ENCODE measurements around the gene DIO3. TPM values are rescaled to one million over a fixed set of nuclear protein-coding genes. Genes with fewer than 3 reads are reported as not detected.

The DIO3 gene
- total RNA-seq, 1 experiment from 2014 or later = 0.26 TPM

DNA sequence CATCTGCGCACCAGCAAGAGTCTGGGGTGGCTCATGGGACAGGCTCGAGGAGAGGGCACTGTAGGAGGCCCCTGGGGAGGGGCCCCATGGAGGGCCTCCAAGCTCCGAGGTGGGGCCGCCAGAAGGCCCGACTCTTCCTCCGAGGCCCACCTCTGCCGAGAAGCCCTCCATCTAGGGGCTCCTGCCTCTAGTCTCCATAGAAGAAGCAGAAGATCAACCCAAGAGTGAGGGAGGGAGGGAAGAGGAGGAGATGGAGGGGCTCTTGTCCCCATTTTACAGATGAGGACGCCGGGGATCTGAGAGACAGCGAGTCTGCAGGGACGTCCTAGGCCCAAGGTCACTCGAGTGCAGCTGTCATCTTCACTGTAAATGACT lies 41.2 kb downstream of the DIO3 start:
- TF ChIP-seq, protein P1, sequence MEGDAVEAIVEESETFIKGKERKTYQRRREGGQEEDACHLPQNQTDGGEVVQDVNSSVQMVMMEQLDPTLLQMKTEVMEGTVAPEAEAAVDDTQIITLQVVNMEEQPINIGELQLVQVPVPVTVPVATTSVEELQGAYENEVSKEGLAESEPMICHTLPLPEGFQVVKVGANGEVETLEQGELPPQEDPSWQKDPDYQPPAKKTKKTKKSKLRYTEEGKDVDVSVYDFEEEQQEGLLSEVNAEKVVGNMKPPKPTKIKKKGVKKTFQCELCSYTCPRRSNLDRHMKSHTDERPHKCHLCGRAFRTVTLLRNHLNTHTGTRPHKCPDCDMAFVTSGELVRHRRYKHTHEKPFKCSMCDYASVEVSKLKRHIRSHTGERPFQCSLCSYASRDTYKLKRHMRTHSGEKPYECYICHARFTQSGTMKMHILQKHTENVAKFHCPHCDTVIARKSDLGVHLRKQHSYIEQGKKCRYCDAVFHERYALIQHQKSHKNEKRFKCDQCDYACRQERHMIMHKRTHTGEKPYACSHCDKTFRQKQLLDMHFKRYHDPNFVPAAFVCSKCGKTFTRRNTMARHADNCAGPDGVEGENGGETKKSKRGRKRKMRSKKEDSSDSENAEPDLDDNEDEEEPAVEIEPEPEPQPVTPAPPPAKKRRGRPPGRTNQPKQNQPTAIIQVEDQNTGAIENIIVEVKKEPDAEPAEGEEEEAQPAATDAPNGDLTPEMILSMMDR (conservative IDR thresholded peaks at IDR 0.05) = no peak
- TF ChIP-seq EZH2 (IDR thresholded peaks at IDR 0.05; ENCODE audit: low read depth) = no peak
- ChIA-PET CTCF (no interaction called here), POLR2A (ENCODE audit: unreplicated experiment) (no interaction called here)
- no peaks in the 10 kb centered on the region for H4K20me1 ChIP-seq (ENCODE audit: insufficient read depth)
- H3K9me2 ChIP-seq (ENCODE audit: insufficient read depth) = no peaks in the 10 kb centered on the region
- H3K36me3 ChIP-seq (ENCODE audit: low read depth) = no peaks in the 10 kb centered on the region
- H3K4me2 ChIP-seq = no peak overlapping the region
- H3K27me3 ChIP-seq (ENCODE audit: insufficient read depth, low read depth) = peaks cover 16% of the 10 kb centered on the region; the same call in 1 of the 2 replicates
- no peaks in the 10 kb centered on the region for H3K4me1 ChIP-seq (replicated peaks; ENCODE audit: insufficient read depth)
- no peaks in the 10 kb centered on the region for H3K9me3 ChIP-seq (ENCODE audit: insufficient read depth, low read depth)
- intact Hi-C loops (cut with micrococcal nuclease; ENCODE audit: unreplicated experiment) = no loop called here
- H3K27ac ChIP-seq = no peak overlapping the region
- no peak overlapping the region for H2AFZ ChIP-seq
- no peak overlapping the region for H3K4me3 ChIP-seq
- no peaks in the 10 kb centered on the region for H3F3A ChIP-seq (ENCODE audit: insufficient read depth, low read depth)
- DNase-seq = no peak
- BruUV-seq (replicated peaks) = no TSS peak
- no peaks in the 10 kb centered on the region for H3K79me2 ChIP-seq (ENCODE audit: low read depth)

DNA sequence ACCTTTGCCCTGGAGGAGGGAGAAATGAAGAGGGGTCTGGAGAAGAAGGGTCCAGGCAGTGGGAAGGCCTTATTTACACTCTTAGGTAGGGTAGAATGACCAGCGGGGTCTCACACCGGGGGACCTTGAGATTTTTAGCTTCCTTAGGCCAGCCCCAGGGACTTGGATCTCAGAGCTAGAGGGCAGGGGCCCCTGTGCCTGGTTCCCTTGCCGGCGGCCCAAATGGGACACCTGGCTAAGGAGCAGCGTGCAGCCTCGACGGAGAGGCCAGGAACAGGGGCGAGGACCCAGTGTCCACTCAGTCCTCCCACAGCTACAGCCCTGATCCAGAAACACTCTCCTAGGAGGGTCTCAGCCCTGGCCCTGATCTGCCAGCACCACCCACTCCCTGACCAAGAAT lies 41.8 kb downstream of the DIO3 start:
- intact Hi-C loops (cut with micrococcal nuclease; ENCODE audit: unreplicated experiment) = no loop called here
- POLR2A ChIA-PET (ENCODE audit: unreplicated experiment) = interaction anchor here (0.5 to 0.6 kb wide), 2 partner anchors 18 to 230 kb away, joined by 7 to 18 read pairs; no protein-coding TSS in a partner anchor

GRCh38 chr14:101604228-101604934 lies 43.1 kb downstream of the DIO3 start:
- Histone ChIP-seq H3K4me3 (no peak overlapping the region), H3K4me1 (replicated peaks; ENCODE audit: insufficient read depth) (no peaks in the 10 kb centered on the region), H3K79me2 (ENCODE audit: low read depth) (no peaks in the 10 kb centered on the region), H3K27ac (no peak overlapping the region), H2AFZ (no peak overlapping the region), H3K36me3 (ENCODE audit: low read depth) (no peaks in the 10 kb centered on the region), H3F3A (ENCODE audit: insufficient read depth, low read depth) (no peaks in the 10 kb centered on the region), H3K9me2 (ENCODE audit: insufficient read depth) (no peaks in the 10 kb centered on the region), H3K27me3 (ENCODE audit: insufficient read depth, low read depth) (peaks cover 16% of the 10 kb centered on the region; the same call in 1 of the 2 replicates), H4K20me1 (ENCODE audit: insufficient read depth) (no peaks in the 10 kb centered on the region), H3K9me3 (ENCODE audit: insufficient read depth, low read depth) (no peaks in the 10 kb centered on the region), H3K4me2 (no peak overlapping the region)
- DNase-seq = no peak
- ChIA-PET POLR2A (ENCODE audit: unreplicated experiment) (interaction anchor here (0.5 kb wide), 1 partner anchor 1091 kb away, joined by 3 read pairs; no protein-coding TSS in a partner anchor), CTCF (no interaction called here)
- BruUV-seq (replicated peaks) = no TSS peak
- TF ChIP-seq, protein P1 (conservative IDR thresholded peaks at IDR 0.05) = no peak
- no peak for TF ChIP-seq EZH2 (IDR thresholded peaks at IDR 0.05; ENCODE audit: low read depth)
- intact Hi-C loops (cut with micrococcal nuclease; ENCODE audit: unreplicated experiment) = no loop called here

More for the DNA sequence above, 41.8 kb downstream of the DIO3 start:
- no peak overlapping the region for H3K4me2 ChIP-seq
- no peaks in the 10 kb centered on the region for H3K4me1 ChIP-seq (replicated peaks; ENCODE audit: insufficient read depth)
- no TSS peak for BruUV-seq (replicated peaks)
- no peaks in the 10 kb centered on the region for H3K36me3 ChIP-seq (ENCODE audit: low read depth)
- H3K27ac ChIP-seq = no peak overlapping the region
- no peak overlapping the region for H2AFZ ChIP-seq
- no peaks in the 10 kb centered on the region for H4K20me1 ChIP-seq (ENCODE audit: insufficient read depth)
- DNase-seq = no peak
- TF ChIP-seq EZH2 (IDR thresholded peaks at IDR 0.05; ENCODE audit: low read depth) = no peak
- TF ChIP-seq, protein P1 (conservative IDR thresholded peaks at IDR 0.05) = no peak
- H3K27me3 ChIP-seq (ENCODE audit: insufficient read depth, low read depth) = peaks cover 16% of the 10 kb centered on the region; the same call in 1 of the 2 replicates
- H3K9me3 ChIP-seq (ENCODE audit: insufficient read depth, low read depth) = no peaks in the 10 kb centered on the region
- no peaks in the 10 kb centered on the region for H3K9me2 ChIP-seq (ENCODE audit: insufficient read depth)
- H3F3A ChIP-seq (ENCODE audit: insufficient read depth, low read depth) = no peaks in the 10 kb centered on the region
- CTCF ChIA-PET = no interaction called here
- H3K79me2 ChIP-seq (ENCODE audit: low read depth) = no peaks in the 10 kb centered on the region
- no peak overlapping the region for H3K4me3 ChIP-seq
